HL-60 (cell line): ENCODE data around the gene MUC21.
"Not testable (repeated sequence)": the region's sequence is repeated elsewhere in the genome, so short reads cannot be mapped to it uniquely, and the experiment has no call there.

Source experiments
- DNase-seq, 2 experiments: peaks; one replicate each; pipeline ENCODE4 v3.0.0-alpha.2; 2010 to 2020; ENCODE audit warnings: low read depth in 1 of 2, low spot score in 1 of 2
- H3K27ac ChIP-seq: fragments of 250-450 bp; sonication (Bioruptor Pico); replicated peaks from 2 replicates; pipeline ENCODE4 v1.5.1; 2020; ENCODE audit warnings: mild to moderate bottlenecking, moderate library complexity
- H3K27me3 ChIP-seq: fragments of 250-450 bp; sonication (Bioruptor Pico); 2 replicates; pipeline ENCODE4 v1.5.1; 2021; ENCODE audit warnings: mild to moderate bottlenecking, moderate library complexity; ENCODE audit not compliant: insufficient read depth, poor library complexity, severe bottlenecking
- H3K4me3 ChIP-seq: replicated peaks from 2 replicates; pipeline ENCODE4 v1.5.1; 2011; ENCODE audit warnings: mild to moderate bottlenecking, control low read depth, low read length; ENCODE audit not compliant: insufficient read depth
- CTCF ChIP-seq: IDR thresholded peaks from one replicate; pipeline ENCODE4 v1.5.1; 2011; ENCODE audit warnings: low read length, control low read depth, inconsistent platforms; ENCODE audit not compliant: insufficient read depth
- GABPA ChIP-seq: IDR thresholded peaks from 2 replicates; pipeline ENCODE4 v1.6.1; 2012; ENCODE audit warnings: low read depth
- POLR2AphosphoS5 ChIP-seq: IDR thresholded peaks from 2 replicates; pipeline ENCODE4 v1.6.1; 2012; ENCODE audit warnings: low read depth
- REST ChIP-seq: IDR thresholded peaks from 2 replicates; pipeline ENCODE4 v1.6.1; 2012; ENCODE audit warnings: low read depth; ENCODE audit not compliant: insufficient replicate concordance
- SPI1 ChIP-seq: IDR thresholded peaks from 2 replicates; pipeline ENCODE4 v1.6.1; 2012; ENCODE audit warnings: low read depth, mild to moderate bottlenecking, borderline replicate concordance

The MUC21 gene

GRCh38 chr6:30997301-30997700 lies 13.8 kb downstream of the MUC21 start:
- TF ChIP-seq SPI1 (no peak), GABPA (no peak), REST (no peak), POLR2AphosphoS5 (no peak), CTCF (no peak)
- Histone ChIP-seq H3K4me3 (no peak overlapping the region), H3K27ac (no peak overlapping the region), H3K27me3 (no peaks in the 10 kb centered on the region)
- DNase-seq: peak in 1 of 2 experiments; percentile 65

GRCh38 chr6:30998785-30999184 lies 15.3 kb downstream of the MUC21 start:
- no peak for TF ChIP-seq POLR2AphosphoS5
- no peak for TF ChIP-seq GABPA
- no peak for TF ChIP-seq SPI1
- no peak for TF ChIP-seq CTCF
- TF ChIP-seq REST: no peak
- Histone ChIP-seq H3K27me3 (no peaks in the 10 kb centered on the region), H3K27ac (no peak overlapping the region), H3K4me3 (no peak overlapping the region)
- DNase-seq: no peak

GRCh38 chr6:31000067-31000860 lies 16.7 kb downstream of the MUC21 start:
- not testable (repeated sequence) for H3K4me3 ChIP-seq, H3K27ac ChIP-seq, DNase-seq, H3K27me3 ChIP-seq

- no peak for DNase-seq
- Histone ChIP-seq H3K27me3 (no peaks in the 10 kb centered on the region), H3K27ac (no peak overlapping the region), H3K4me3 (no peak overlapping the region)
- TF ChIP-seq POLR2AphosphoS5 (no peak), REST (no peak), CTCF (no peak), GABPA (no peak), SPI1 (no peak)
Measured at GRCh38 chr6:31001281-31001888, 17.9 kb downstream of the MUC21 start.
